Measurements from ENCODE around the gene MAMDC4.

DNA sequence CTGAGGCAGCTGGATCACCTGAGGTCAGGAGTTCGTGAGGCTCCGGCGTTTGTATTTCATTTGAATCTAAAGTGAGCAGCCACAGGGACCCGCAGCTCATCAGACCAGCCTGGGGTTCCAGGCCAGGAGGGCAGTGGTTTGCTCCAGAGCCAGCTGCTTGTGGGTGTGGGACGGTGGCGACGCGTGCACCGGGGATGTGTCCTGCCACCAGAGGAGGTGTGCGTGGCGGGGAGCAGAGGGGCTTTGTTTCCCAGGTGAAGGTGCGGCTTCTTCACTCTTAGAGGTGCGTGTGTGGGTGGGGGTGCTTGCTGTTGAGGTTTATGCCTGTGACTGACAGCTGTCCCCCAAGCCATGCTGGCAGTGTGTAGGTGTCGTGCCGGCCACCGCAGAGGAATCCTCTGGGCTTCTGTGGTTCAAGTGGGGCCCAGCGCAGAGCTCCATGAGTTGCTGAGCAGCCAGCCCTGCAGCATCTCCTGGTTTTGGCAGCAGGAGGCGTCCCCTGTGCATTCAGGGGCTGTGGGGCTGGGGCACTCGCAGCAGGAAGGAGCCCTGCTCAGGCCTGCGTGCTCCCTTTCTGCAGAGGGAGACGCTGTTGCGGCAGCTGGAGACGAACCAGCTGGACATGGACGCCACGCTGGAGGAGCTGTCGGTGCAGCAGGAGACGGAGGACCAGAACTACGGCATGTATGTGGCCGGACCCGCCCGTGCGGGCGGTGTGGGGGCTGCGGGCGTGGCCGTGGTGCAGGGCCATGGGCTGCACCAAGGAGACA is 16.8 kb upstream of the MAMDC4 start:
- TF ChIP-seq, protein P1, sequence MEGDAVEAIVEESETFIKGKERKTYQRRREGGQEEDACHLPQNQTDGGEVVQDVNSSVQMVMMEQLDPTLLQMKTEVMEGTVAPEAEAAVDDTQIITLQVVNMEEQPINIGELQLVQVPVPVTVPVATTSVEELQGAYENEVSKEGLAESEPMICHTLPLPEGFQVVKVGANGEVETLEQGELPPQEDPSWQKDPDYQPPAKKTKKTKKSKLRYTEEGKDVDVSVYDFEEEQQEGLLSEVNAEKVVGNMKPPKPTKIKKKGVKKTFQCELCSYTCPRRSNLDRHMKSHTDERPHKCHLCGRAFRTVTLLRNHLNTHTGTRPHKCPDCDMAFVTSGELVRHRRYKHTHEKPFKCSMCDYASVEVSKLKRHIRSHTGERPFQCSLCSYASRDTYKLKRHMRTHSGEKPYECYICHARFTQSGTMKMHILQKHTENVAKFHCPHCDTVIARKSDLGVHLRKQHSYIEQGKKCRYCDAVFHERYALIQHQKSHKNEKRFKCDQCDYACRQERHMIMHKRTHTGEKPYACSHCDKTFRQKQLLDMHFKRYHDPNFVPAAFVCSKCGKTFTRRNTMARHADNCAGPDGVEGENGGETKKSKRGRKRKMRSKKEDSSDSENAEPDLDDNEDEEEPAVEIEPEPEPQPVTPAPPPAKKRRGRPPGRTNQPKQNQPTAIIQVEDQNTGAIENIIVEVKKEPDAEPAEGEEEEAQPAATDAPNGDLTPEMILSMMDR (IDR thresholded peaks at IDR 0.05) = no peak
- TF ChIP-seq, protein P2, sequence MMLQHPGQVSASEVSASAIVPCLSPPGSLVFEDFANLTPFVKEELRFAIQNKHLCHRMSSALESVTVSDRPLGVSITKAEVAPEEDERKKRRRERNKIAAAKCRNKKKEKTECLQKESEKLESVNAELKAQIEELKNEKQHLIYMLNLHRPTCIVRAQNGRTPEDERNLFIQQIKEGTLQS (CRISPR knock-in tag; conservative IDR thresholded peaks at IDR 0.05) = no peak
- TF ChIP-seq ZNF121 (CRISPR knock-in tag; IDR thresholded peaks at IDR 0.05) = no peak
- TF ChIP-seq, protein P3, sequence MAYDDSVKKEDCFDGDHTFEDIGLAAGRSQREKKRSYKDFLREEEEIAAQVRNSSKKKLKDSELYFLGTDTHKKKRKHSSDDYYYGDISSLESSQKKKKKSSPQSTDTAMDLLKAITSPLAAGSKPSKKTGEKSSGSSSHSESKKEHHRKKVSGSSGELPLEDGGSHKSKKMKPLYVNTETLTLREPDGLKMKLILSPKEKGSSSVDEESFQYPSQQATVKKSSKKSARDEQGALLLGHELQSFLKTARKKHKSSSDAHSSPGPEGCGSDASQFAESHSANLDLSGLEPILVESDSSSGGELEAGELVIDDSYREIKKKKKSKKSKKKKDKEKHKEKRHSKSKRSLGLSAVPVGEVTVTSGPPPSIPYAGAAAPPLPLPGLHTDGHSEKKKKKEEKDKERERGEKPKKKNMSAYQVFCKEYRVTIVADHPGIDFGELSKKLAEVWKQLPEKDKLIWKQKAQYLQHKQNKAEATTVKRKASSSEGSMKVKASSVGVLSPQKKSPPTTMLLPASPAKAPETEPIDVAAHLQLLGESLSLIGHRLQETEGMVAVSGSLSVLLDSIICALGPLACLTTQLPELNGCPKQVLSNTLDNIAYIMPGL (CRISPR knock-in tag; IDR thresholded peaks at IDR 0.05) = no peak
- TF ChIP-seq, protein P4, sequence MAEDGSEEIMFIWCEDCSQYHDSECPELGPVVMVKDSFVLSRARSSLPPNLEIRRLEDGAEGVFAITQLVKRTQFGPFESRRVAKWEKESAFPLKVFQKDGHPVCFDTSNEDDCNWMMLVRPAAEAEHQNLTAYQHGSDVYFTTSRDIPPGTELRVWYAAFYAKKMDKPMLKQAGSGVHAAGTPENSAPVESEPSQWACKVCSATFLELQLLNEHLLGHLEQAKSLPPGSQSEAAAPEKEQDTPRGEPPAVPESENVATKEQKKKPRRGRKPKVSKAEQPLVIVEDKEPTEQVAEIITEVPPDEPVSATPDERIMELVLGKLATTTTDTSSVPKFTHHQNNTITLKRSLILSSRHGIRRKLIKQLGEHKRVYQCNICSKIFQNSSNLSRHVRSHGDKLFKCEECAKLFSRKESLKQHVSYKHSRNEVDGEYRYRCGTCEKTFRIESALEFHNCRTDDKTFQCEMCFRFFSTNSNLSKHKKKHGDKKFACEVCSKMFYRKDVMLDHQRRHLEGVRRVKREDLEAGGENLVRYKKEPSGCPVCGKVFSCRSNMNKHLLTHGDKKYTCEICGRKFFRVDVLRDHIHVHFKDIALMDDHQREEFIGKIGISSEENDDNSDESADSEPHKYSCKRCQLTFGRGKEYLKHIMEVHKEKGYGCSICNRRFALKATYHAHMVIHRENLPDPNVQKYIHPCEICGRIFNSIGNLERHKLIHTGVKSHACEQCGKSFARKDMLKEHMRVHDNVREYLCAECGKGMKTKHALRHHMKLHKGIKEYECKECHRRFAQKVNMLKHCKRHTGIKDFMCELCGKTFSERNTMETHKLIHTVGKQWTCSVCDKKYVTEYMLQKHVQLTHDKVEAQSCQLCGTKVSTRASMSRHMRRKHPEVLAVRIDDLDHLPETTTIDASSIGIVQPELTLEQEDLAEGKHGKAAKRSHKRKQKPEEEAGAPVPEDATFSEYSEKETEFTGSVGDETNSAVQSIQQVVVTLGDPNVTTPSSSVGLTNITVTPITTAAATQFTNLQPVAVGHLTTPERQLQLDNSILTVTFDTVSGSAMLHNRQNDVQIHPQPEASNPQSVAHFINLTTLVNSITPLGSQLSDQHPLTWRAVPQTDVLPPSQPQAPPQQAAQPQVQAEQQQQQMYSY (CRISPR knock-in tag; IDR thresholded peaks at IDR 0.05) = no peak
- TF ChIP-seq, protein P5, sequence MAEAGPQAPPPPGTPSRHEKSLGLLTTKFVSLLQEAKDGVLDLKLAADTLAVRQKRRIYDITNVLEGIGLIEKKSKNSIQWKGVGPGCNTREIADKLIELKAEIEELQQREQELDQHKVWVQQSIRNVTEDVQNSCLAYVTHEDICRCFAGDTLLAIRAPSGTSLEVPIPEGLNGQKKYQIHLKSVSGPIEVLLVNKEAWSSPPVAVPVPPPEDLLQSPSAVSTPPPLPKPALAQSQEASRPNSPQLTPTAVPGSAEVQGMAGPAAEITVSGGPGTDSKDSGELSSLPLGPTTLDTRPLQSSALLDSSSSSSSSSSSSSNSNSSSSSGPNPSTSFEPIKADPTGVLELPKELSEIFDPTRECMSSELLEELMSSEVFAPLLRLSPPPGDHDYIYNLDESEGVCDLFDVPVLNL (CRISPR knock-in tag; IDR thresholded peaks at IDR 0.05; ENCODE audit: borderline replicate concordance, low read depth) = no peak
- TF ChIP-seq NR1H2 (CRISPR knock-in tag; IDR thresholded peaks at IDR 0.05) = no peak
- no peak for TF ChIP-seq ELF4 (CRISPR knock-in tag; IDR thresholded peaks at IDR 0.05; ENCODE audit: low read depth)
- TF ChIP-seq, protein P6, sequence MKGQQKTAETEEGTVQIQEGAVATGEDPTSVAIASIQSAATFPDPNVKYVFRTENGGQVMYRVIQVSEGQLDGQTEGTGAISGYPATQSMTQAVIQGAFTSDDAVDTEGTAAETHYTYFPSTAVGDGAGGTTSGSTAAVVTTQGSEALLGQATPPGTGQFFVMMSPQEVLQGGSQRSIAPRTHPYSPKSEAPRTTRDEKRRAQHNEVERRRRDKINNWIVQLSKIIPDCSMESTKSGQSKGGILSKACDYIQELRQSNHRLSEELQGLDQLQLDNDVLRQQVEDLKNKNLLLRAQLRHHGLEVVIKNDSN (CRISPR knock-in tag; IDR thresholded peaks at IDR 0.05) = no peak
